ENCODE data around the gene THYN1.
"Not testable (repeated sequence)": the region's sequence is repeated elsewhere in the genome, so short reads cannot be mapped to it uniquely, and the experiment has no call there.

THYN1 gene

DNA sequence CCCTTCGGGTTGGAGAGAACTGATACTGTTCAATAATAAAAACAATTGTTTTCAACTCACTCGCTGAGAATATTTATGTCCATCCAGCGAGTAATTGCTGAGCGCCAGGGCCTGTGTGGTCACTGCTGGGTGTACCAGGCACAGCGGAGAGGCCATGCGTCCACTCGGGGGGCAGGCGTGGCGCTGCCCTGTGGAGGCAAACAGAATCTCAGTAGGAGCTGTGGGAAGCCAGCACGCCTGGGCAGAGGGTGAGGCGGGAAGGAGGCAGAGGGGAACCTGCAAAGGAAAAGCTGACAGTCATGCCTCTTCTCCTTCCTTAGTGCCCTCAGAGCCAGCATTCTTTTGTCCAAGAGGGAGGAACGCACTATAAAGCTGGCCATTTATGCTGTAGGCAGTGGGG is 34.4 kb upstream of the THYN1 start:
- no peaks in the 10 kb centered on the region for H3K9me3 ChIP-seq (ENCODE audit: control insufficient read depth, low read length)
- no peaks in the 10 kb centered on the region for H3K79me2 ChIP-seq
- no peak overlapping the region for H3K4me3 ChIP-seq (ENCODE audit: low read depth, low read length)
- TF ChIP-seq, protein P1, sequence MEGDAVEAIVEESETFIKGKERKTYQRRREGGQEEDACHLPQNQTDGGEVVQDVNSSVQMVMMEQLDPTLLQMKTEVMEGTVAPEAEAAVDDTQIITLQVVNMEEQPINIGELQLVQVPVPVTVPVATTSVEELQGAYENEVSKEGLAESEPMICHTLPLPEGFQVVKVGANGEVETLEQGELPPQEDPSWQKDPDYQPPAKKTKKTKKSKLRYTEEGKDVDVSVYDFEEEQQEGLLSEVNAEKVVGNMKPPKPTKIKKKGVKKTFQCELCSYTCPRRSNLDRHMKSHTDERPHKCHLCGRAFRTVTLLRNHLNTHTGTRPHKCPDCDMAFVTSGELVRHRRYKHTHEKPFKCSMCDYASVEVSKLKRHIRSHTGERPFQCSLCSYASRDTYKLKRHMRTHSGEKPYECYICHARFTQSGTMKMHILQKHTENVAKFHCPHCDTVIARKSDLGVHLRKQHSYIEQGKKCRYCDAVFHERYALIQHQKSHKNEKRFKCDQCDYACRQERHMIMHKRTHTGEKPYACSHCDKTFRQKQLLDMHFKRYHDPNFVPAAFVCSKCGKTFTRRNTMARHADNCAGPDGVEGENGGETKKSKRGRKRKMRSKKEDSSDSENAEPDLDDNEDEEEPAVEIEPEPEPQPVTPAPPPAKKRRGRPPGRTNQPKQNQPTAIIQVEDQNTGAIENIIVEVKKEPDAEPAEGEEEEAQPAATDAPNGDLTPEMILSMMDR (IDR thresholded peaks at IDR 0.05) = no peak
- no peak overlapping the region for H2AFZ ChIP-seq
- no peak overlapping the region for H3K9ac ChIP-seq
- H3K4me2 ChIP-seq (ENCODE audit: low read length) = no peak overlapping the region
- H3K4me1 ChIP-seq = no peaks in the 10 kb centered on the region
- H3K27ac ChIP-seq = no peak overlapping the region
- no peaks in the 10 kb centered on the region for H3K27me3 ChIP-seq (ENCODE audit: control insufficient read depth, insufficient read depth, low read length)
- no peaks in the 10 kb centered on the region for H3K36me3 ChIP-seq (ENCODE audit: control insufficient read depth, insufficient read depth, low read length)

GRCh38 chr11:134284349-134284748 is 31.2 kb upstream of the THYN1 start:
- H2AFZ ChIP-seq; H3K4me1 ChIP-seq; H3K27me3 ChIP-seq (ENCODE audit: control insufficient read depth, insufficient read depth, low read length); H3K9me3 ChIP-seq (ENCODE audit: control insufficient read depth, low read length); H3K4me3 ChIP-seq (ENCODE audit: low read depth, low read length); H3K79me2 ChIP-seq; H3K9ac ChIP-seq; H3K36me3 ChIP-seq (ENCODE audit: control insufficient read depth, insufficient read depth, low read length); H3K4me2 ChIP-seq (ENCODE audit: low read length); H3K27ac ChIP-seq: not testable (repeated sequence)

- no peaks in the 10 kb centered on the region for H3K79me2 ChIP-seq
- H3K27me3 ChIP-seq (ENCODE audit: control insufficient read depth, insufficient read depth, low read length) = no peaks in the 10 kb centered on the region
- H2AFZ ChIP-seq = no peak overlapping the region
- no peaks in the 10 kb centered on the region for H3K4me1 ChIP-seq
- no peaks in the 10 kb centered on the region for H3K9me3 ChIP-seq (ENCODE audit: control insufficient read depth, low read length)
- H3K9ac ChIP-seq = no peak overlapping the region
- no peak overlapping the region for H3K4me3 ChIP-seq (ENCODE audit: low read depth, low read length)
- no peak overlapping the region for H3K27ac ChIP-seq
- no peaks in the 10 kb centered on the region for H3K36me3 ChIP-seq (ENCODE audit: control insufficient read depth, insufficient read depth, low read length)
- no peak overlapping the region for H3K4me2 ChIP-seq (ENCODE audit: low read length)
- TF ChIP-seq, protein P1 (IDR thresholded peaks at IDR 0.05) = no peak
Observed at GRCh38 chr11:134283461-134284230, 30.5 kb upstream of the THYN1 start.

DNA sequence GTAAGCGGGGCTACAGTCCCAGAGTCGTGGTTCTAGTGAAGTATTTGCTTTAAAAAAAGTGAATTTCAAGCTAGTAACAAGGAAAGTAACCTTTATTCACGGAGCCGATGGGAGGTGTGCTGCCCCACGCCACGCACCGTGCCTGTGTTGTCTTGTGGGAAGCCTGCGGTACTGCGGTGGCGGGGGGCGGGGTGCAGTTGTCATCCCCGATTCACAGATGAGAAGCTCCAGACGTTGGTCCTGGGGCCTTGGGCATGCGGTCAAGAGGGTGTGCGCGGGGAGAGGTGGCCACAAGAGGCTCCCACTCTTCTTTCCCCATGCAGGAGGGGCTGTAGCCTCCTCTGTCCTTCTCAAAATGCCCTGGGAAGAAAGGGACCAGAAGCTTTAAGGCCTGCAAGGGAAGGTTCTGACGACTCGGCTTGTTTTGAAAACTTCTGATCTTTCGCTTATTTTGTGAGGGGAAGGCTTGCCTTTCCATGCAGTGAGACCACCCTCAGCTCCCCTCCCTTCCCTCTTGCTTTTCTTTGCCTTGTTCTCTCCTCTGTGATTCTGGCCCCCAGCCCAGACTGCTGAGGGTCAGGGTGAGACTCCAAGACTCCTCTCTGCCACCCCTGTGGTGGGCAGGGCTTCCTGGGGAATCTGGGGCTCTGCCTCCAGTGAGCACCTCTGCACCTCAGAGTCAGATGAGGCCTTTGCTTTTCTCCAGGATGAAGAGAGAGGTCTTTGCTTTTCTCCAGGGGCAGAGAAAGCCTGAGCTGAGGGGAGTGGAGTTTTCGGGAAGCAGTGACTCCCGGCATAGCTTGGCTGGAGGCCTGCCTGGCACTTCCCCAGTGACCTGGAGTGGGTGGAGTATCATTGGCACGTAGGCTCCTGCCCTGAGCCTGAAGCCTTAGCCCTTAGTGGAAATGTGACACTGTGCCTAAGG is 29.2 kb upstream of the THYN1 start:
- H3K4me3 ChIP-seq (ENCODE audit: low read depth, low read length) = no peak overlapping the region
- no peak overlapping the region for H3K27ac ChIP-seq
- no peaks in the 10 kb centered on the region for H3K36me3 ChIP-seq (ENCODE audit: control insufficient read depth, insufficient read depth, low read length)
- H3K4me1 ChIP-seq = no peaks in the 10 kb centered on the region
- H3K4me2 ChIP-seq (ENCODE audit: low read length) = no peak overlapping the region
- no peaks in the 10 kb centered on the region for H3K27me3 ChIP-seq (ENCODE audit: control insufficient read depth, insufficient read depth, low read length)
- TF ChIP-seq, protein P1 (IDR thresholded peaks at IDR 0.05) = no peak
- H3K9me3 ChIP-seq (ENCODE audit: control insufficient read depth, low read length) = no peaks in the 10 kb centered on the region
- H2AFZ ChIP-seq = no peak overlapping the region
- H3K79me2 ChIP-seq = no peaks in the 10 kb centered on the region
- no peak overlapping the region for H3K9ac ChIP-seq

GRCh38 chr11:134281635-134282034 is 28.5 kb upstream of the THYN1 start:
- not testable (repeated sequence) for H3K27me3 ChIP-seq (ENCODE audit: control insufficient read depth, insufficient read depth, low read length); H2AFZ ChIP-seq; H3K9me3 ChIP-seq (ENCODE audit: control insufficient read depth, low read length); H3K4me3 ChIP-seq (ENCODE audit: low read depth, low read length); H3K4me2 ChIP-seq (ENCODE audit: low read length); H3K4me1 ChIP-seq; H3K27ac ChIP-seq; H3K36me3 ChIP-seq (ENCODE audit: control insufficient read depth, insufficient read depth, low read length); H3K9ac ChIP-seq; H3K79me2 ChIP-seq
